ENCODE results near the gene PDCD6IP. TPM values are rescaled to one million over a fixed set of nuclear protein-coding genes. Genes with fewer than 3 reads are reported as not detected.

The PDCD6IP gene
- total RNA-seq, 2 experiments from 2014 or later: 158 to 178 TPM

DNA sequence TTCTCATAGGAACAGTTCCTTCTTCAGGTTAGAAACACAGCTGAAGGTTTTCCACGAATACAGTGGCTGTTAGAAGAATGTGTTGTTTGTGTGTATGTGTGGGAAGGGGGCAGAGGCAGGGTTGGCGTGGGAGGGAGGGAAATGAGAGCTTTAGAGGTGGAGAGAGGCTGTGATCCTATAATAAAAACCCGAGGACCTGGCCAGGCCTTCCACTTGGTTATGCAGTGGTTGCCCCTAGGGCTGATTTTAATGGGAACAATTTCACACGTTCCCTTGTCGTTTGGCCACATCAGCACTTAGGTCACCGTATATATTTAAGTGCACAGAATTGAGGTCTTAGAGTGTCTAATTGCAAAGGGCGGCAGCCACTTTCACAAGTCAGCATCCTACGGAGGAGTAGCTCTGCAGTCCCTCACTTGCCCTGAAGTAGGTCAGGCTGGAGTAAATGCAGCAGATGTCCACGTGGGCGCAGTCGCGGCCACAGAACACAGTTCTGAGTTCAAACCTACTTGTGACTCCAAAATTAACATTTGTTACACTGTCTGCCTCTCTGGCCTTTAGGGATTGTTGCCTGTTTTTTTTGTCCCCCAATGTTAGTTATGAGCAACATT is 85.6 kb downstream of the PDCD6IP start:
- ChIA-PET POLR2A (no interaction called here), CTCF (interaction anchor here (1.7 kb wide), 1 partner anchor 10 kb away, joined by 4 read pairs; no protein-coding TSS in a partner anchor)

- ChIA-PET POLR2A (no interaction called here), CTCF (no interaction called here)
These were observed 86.3 kb downstream of the PDCD6IP start for GRCh38 chr3:33884701-33885100.

DNA sequence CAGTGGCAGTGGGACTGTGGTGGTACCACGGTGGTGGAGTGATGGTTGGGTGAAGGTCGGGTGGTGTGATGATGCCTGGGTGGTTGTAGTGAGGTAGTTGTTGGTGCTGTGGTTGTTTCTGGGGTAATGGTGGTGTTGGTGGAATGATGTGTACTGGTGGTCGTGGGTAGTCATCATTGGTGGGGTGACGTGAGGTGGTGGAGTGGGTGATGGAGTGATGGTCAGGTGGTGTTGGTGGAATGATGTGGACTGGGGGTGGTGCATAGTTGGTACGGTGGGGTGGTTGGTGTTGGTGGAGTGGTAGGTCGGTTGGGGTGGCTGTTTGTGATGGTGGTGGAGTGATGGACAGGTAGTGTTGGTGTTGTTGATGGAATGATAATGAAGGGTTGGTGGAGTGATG is 87.1 kb downstream of the PDCD6IP start:
- POLR2A ChIA-PET: no interaction called here
- CTCF ChIA-PET: interaction anchor here (1.2 kb wide), 1 partner anchor 9 kb away, joined by 3 read pairs; no protein-coding TSS in a partner anchor

- ChIA-PET CTCF (interaction anchor here (1.2 kb wide), 1 partner anchor 9 kb away, joined by 3 read pairs; no protein-coding TSS in a partner anchor), POLR2A (no interaction called here)
These were observed 87.6 kb downstream of the PDCD6IP start for GRCh38 chr3:33886015-33886414.

DNA sequence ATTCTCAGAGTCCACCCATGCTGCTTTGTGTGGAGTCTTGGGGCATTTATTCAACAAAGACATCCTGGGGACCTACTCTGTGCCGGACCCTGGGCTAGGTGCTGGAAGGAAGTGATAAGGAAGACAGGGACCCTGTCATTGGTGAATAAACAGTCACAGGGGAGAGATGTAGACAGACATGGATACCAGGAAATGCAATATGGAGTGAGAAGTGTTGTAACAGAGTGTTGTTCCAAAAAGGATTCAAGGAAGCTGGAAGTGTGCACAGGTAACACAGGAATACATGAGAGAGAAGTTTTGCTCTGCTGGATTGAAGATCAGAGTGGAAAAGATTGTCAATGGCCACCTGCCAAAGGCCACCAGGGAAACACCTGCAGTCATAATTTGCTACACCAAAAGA is 89.0 kb downstream of the PDCD6IP start:
- ChIA-PET POLR2A (no interaction called here), CTCF (no interaction called here)

DNA sequence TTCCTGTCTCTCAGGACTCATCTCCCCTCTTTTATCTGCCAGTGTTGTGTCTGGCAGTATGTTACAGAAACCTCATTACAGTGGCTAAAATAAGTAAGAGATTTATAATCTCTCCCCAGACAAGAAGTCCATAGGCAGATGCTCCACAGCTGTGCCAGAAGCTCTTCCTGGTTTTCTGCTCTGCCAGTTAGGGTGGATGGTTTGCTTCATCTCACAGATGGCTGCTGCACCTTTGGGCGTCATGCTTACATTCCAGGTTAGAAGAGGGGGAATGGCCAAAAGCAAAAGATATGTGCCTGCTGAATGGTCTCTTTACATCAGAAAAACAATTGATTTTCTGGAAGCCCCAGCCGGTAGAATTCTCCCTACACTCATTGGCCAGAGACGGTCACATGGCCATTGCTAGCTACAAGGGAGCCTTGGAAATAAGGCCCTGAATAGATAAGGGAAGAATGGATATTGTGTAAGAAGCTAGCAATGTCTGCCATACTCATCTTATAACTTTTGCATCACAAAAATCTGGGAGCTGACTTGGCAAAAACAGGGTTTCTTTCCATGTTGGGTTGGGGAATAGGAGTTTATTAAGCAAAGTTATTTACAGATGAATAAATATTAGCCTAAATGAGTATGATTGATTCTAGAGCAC is 91.1 kb downstream of the PDCD6IP start:
- ChIA-PET POLR2A (no interaction called here), CTCF (no interaction called here)

DNA sequence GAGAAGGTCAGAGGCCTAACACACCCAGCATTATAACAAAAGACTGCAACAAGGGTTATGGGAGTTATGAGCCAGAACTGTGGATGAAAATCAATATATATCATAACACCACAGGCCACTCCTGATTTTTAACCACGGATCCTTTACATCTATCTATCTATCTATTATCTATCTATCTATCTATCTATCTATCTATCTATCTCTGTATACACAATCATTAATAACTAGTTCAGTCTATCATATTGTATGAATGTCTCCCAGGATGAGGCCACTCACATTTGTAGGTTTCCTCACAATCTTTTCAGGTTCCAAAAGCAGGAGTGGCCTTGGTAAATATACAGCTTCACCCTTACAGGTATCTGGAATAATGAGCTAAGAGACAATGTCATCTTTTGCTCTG is 94.2 kb downstream of the PDCD6IP start:
- ChIA-PET POLR2A (no interaction called here), CTCF (no interaction called here)

GRCh38 chr3:33895658-33896057 is 97.2 kb downstream of the PDCD6IP start:
- ChIA-PET CTCF (no interaction called here), POLR2A (no interaction called here)

DNA sequence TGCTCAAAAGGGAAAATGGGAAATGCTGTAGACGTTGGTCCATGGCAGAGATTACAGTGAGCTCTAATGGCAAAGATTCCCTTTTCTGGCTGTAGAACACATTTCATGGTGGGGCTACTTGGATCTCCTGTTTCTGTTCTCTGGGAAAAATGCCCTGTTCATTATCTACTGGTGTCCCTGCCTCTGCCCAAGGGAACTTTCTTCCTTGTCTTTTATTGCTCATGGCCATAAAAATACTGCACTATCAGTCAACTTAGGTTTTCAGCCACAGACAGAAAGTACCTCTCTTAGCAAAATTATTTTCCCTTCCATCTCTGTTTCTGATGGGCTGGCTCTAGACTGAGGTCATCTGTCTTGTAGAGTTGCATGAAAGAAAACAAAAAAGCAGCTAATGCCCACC is 98.9 kb downstream of the PDCD6IP start:
- CTCF ChIA-PET: no interaction called here

DNA sequence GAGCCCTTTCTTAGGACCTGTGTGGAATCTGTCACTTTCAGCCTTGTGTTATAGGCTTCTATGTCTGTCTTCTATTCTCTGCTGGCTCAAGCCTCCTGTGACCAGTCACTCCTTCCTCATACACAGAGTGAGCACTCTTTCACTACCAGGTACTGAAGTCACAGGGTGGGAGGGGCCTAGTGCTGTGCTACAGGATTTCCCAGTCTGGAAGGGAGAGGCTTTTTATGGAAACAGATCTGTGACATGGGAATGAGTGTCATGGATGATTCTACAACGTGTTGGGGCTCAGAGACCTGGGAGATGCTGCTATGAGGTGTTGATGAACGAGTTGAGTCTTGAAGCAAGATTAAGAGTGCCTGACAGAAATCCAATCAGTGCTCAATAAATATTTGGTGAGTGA is 100.5 kb downstream of the PDCD6IP start:
- POLR2A ChIA-PET: no interaction called here
- CTCF ChIA-PET: no interaction called here

More for the DNA sequence above, 98.9 kb downstream of the PDCD6IP start:
- POLR2A ChIA-PET: no interaction called here

GRCh38 chr3:33900440-33900808 is 102.0 kb downstream of the PDCD6IP start:
- POLR2A ChIA-PET: no interaction called here
- CTCF ChIA-PET: no interaction called here

DNA sequence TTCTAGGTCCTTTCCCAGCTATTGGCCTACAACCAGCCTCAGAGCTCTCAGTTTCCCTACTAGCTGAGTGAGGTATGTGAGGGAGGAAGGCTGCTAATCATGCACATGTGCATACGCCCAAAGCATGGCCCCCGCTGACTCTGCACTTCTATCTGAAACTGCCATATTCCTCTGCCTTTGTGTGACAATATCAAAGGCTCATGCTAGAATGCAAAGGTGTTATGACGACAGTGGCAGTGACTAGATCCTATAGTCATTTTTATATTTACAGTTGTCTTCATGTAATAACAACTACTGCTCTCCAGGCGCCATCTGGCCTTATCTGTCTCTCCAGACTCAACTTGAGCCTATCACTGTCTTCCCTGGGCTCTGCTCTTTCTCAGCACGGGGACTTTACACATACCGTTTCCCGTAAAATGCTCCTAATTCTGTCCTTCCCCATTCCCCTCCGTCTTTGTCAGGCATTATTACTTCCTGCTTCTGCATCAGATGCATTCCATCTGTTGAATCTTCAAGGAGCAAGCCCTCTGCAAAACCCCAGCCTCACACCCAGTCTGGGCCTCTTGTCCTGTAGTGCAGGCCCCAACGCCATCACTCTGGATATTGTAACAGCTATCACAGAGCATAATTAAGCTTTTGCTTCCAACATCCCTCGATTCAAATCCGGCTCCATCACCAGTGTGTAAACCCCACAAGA is 102.5 kb downstream of the PDCD6IP start:
- ChIA-PET POLR2A (no interaction called here), CTCF (no interaction called here)

DNA sequence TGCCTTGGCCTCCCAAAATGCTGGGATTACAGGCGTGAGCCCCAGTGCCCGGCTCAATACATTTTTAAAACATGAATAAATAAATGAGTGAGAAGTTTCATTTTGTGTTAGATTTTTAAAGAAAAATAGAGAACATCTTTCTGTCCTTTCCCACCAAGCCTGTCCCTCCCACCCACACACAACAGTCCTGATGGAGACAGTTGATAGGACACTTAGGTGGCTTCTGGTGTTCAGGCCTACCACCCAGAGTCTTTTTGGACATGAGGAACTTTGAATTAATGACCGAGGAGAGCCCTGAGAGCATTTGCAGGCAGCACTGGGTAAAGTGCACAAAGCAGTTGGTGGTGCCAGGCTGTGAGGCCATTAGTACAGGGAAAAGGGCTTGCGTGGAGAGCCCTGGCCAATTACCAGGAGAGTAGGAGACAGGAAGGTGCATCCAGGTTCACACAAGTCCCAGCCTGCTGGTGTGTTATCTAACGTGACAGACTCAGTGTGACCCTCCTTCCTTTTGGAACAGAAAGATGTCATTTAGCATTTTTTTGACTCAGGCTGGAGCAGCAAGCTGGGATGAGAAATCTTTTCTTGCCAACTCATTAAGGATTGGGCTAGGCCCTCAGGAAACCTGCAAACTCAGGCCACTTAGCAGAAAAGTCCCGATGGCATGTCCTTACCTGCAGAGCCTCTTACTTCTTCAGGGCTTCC is 103.6 kb downstream of the PDCD6IP start:
- ChIA-PET POLR2A (no interaction called here), CTCF (no interaction called here)

DNA sequence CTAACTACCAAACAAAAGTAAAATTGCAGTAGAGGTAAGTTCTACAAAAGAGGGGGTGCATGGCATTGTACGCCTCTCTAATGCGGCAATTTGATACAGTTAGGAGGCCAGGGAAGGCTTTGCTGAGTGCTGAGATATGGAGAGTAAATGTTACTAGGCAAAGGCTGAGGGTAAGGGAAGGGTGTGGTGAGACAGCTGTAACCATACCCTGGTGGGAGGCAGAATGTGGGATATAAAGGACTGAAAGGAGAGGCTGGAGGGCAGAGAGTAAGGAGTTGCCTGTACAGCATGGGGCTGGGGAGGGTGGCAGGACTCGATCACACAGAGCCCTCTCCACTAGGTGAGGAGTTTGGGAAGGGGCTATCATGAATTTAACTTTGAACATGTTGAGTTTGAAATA is 106.3 kb downstream of the PDCD6IP start:
- CTCF ChIA-PET: no interaction called here
- POLR2A ChIA-PET: no interaction called here

GRCh38 chr3:33908250-33908851 is 109.9 kb downstream of the PDCD6IP start:
- ChIA-PET POLR2A (no interaction called here), CTCF (no interaction called here)

DNA sequence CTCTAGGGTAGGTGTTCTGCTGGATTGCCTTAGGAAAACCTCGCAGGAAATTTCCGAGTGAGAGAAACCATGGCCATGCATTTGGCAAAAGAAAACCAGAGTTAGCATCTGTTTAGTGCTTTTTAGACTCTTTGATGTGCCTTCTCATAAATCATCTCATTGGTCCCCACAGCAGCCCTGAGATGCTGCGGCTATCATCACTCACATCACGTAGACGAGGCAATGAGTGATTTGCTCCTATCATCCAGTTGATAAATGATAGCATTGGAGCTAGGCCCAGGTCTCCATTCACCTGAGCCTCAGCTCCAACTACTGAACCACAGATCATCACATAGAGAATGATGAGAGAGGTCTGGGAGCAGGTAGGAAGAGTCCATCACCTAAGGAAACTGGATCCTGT is 111.1 kb downstream of the PDCD6IP start:
- POLR2A ChIA-PET: no interaction called here
- CTCF ChIA-PET: no interaction called here

DNA sequence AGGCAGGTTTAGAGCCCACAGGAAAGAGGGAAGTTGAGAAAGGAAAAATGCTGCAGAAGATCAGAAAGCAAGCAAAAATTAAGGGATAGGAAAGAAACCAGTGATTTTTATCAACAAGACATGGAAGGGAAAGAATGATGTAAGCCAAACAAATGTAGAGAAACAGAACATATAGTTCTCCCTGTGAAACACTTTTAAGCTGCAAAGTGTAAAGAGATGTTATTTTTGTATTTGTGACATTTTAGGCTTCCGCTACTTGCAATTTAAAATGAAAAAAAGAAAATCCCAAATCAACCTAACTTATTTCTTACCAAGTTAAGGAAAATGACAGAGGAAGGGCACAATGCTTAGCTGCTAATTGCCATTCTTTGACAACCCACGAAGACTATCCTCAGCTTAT is 111.6 kb downstream of the PDCD6IP start:
- ChIA-PET CTCF (no interaction called here), POLR2A (no interaction called here)

- CTCF ChIA-PET: no interaction called here
- POLR2A ChIA-PET: no interaction called here
These were observed 113.3 kb downstream of the PDCD6IP start for GRCh38 chr3:33911525-33912322.

DNA sequence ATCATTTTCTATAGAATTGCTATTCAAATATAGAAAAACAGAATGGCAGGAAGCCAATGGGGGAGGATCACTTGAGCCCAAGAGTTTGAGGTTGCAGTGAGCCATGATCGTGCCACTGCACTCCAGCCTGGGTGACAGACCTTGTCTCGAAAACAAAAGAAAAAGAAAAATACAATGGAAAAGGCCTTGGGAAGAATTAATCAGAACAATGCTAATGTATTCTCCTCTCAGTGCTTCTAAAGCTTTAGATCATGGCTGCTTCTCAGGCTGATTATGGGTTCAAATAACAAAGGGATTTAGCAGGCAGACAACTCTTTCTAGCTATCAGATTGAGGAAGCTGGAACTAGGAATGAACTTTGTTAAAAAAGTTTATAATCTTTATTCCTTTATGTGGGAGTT is 115.8 kb downstream of the PDCD6IP start:
- CTCF ChIA-PET: no interaction called here
- POLR2A ChIA-PET: no interaction called here
